ENCODE results near the gene CASP14.
"Not testable (repeated sequence)": the region's sequence is repeated elsewhere in the genome, so short reads cannot be mapped to it uniquely, and the experiment has no call there.

Gene CASP14

GRCh38 chr19:15048885-15049541 lies at the start of gene CASP14:
TSS of gene CASP14 (plus strand) at chr19:15049480. CDS start at chr19:15052252, 2,772 bp downstream.
- DNase-seq: no peak

GRCh38 chr19:15008308-15008707 lies 41.0 kb upstream of the CASP14 start:
- no peak for DNase-seq

- no peak for DNase-seq
These were observed 38.6 kb upstream of the CASP14 start for GRCh38 chr19:15010501-15011300.

- no peak for DNase-seq
These were observed 34.7 kb upstream of the CASP14 start for GRCh38 chr19:15014579-15014978.

GRCh38 chr19:15015946-15016542 lies 33.2 kb upstream of the CASP14 start:
- no peak for DNase-seq

- not testable (repeated sequence) for DNase-seq
These were observed 30.4 kb upstream of the CASP14 start for GRCh38 chr19:15018836-15019235.

- DNase-seq: no peak
These were observed 27.8 kb upstream of the CASP14 start for GRCh38 chr19:15021286-15022007.

- no peak for DNase-seq
These were observed 26.5 kb upstream of the CASP14 start for GRCh38 chr19:15022752-15023151.

GRCh38 chr19:15025217-15025616 lies 24.1 kb upstream of the CASP14 start:
- no peak for DNase-seq

- DNase-seq: no peak
These were observed 20.8 kb upstream of the CASP14 start for GRCh38 chr19:15028490-15028889.

- DNase-seq: no peak
These were observed 17.6 kb upstream of the CASP14 start for GRCh38 chr19:15031675-15032074.

- no peak for DNase-seq
These were observed 13.4 kb upstream of the CASP14 start for GRCh38 chr19:15035795-15036311.

- DNase-seq: no peak
These were observed 11.7 kb upstream of the CASP14 start for GRCh38 chr19:15037586-15037985.

GRCh38 chr19:15038294-15038693 lies 11.0 kb upstream of the CASP14 start:
- DNase-seq: no peak

GRCh38 chr19:15042003-15042402 lies 7.3 kb upstream of the CASP14 start:
- no peak for DNase-seq

GRCh38 chr19:15042826-15043225 lies 6.5 kb upstream of the CASP14 start:
- no peak for DNase-seq

- DNase-seq: no peak
These were observed 3.8 kb upstream of the CASP14 start for GRCh38 chr19:15045506-15045905.

- no peak for DNase-seq
These were observed 1.6 kb upstream of the CASP14 start for GRCh38 chr19:15047680-15048079.

GRCh38 chr19:15048128-15048527 lies 1.2 kb upstream of the CASP14 start:
- no peak for DNase-seq

- no peak for DNase-seq
These were observed 1.4 kb downstream of the CASP14 start for GRCh38 chr19:15050639-15051038.

GRCh38 chr19:15062036-15062435 lies 12.8 kb downstream of the CASP14 start:
- DNase-seq: no peak

GRCh38 chr19:15070386-15070785 lies 21.1 kb downstream of the CASP14 start:
- not testable (repeated sequence) for DNase-seq

Measured in cerebellar nuclear complex (tissue), 1 donor.